Gastroesophageal sphincter (tissue), 3 donors: ENCODE results near the gene ANG.

Experiments
- POLR2A ChIP-seq, 2 donors: fragments of 450-650 bp; IDR thresholded peaks; one replicate each; pipeline ENCODE4 v1.6.1; 2017; ENCODE audit warnings: antibody characterized with exemption in 2 of 2, mild to moderate bottlenecking in 2 of 2, moderate library complexity in 1 of 2
- POLR2AphosphoS5 ChIP-seq: sonication (generic); formaldehyde crosslinking; IDR thresholded peaks from one replicate; pipeline ENCODE4 v1.6.1; 2017; ENCODE audit warnings: antibody characterized with exemption
- TF ChIP-seq, protein P1 (sequence below), 4 experiments: fragments of 200-600 bp in 2 of 4; fragments of 450-650 bp in 2 of 4; sonication (generic) in 1 of 4; IDR thresholded peaks; one replicate each; pipeline ENCODE4 v1.5.1; 2017 to 2019; ENCODE audit warnings: antibody characterized with exemption in 4 of 4, mild to moderate bottlenecking in 2 of 4, moderate library complexity in 2 of 4

DNA sequence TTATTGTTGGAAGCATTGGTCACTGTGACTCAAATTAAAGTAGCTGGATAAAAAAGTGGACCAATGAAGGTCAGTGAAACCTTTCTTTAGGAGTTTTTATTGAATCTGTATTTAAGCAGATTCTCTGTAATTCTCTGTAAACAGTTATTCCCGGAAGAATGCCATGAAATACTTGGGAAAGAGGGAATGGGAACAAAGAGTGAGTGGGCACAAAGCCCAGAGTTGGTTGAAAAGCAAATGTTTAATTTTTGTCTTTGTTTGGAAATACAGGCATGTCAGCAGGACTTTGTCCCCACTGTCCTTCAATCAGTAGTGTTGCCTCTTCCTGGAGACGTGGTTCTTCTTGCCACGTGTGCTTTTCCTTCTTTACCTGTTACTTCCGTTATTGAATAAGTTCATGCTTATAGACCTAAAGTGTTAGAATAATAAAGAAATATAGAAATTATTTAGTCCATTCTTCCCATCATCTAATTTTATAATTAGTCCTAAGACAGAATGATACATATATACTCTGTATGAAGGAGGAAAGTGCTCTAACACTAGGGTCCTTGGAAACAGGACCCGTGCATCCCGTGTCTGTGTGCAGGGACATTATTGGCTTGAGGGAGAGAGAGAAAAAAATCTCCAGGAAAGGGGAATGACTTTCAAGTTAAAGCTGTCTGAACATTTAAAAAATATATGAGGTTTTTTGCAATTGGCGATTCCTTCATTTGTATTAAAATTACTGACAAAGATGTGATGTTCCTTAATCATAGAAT is 2.0 kb upstream of the ANG start:
- TF ChIP-seq, protein P1, sequence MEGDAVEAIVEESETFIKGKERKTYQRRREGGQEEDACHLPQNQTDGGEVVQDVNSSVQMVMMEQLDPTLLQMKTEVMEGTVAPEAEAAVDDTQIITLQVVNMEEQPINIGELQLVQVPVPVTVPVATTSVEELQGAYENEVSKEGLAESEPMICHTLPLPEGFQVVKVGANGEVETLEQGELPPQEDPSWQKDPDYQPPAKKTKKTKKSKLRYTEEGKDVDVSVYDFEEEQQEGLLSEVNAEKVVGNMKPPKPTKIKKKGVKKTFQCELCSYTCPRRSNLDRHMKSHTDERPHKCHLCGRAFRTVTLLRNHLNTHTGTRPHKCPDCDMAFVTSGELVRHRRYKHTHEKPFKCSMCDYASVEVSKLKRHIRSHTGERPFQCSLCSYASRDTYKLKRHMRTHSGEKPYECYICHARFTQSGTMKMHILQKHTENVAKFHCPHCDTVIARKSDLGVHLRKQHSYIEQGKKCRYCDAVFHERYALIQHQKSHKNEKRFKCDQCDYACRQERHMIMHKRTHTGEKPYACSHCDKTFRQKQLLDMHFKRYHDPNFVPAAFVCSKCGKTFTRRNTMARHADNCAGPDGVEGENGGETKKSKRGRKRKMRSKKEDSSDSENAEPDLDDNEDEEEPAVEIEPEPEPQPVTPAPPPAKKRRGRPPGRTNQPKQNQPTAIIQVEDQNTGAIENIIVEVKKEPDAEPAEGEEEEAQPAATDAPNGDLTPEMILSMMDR (IDR thresholded peaks at IDR 0.05): no peak
- no peak for TF ChIP-seq POLR2A (IDR thresholded peaks at IDR 0.05)
- no peak for TF ChIP-seq POLR2AphosphoS5
